Activated T-cell treated with anti-CD3 and anti-CD28 coated beads, Interleukin-2, amount 50 U/mL, for 48 hours (primary cell): Measurements from ENCODE around the gene GAREM2.

ENCODE experiments used
- DNase-seq, 2 experiments: peaks; one replicate each; pipeline ENCODE4 v3.0.0-alpha.2; 2020

Gene GAREM2

DNA sequence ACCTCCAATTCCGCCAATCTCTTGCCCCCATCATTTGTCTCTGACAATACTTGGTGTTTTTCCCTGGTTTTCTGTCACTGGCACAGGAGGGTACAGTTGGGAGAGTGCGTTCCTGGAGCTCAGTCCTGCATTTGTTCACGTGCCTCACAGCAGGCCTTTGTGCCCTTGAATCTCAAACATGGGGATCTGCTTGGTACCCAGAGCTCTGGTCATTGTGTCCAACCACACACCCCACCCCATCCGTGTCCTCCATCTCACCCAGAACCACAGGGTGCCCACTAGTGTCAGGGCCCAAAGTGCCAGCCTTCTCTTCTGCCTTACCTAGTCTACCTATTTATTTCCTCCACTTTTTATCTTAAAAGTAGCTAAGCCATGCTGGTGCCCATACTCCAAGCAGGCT, 16.2 kb downstream of the GAREM2 start:
- no peak for DNase-seq

- no peak for DNase-seq
These were observed 16.9 kb downstream of the GAREM2 start for GRCh38 chr2:26189751-26190150.

DNA sequence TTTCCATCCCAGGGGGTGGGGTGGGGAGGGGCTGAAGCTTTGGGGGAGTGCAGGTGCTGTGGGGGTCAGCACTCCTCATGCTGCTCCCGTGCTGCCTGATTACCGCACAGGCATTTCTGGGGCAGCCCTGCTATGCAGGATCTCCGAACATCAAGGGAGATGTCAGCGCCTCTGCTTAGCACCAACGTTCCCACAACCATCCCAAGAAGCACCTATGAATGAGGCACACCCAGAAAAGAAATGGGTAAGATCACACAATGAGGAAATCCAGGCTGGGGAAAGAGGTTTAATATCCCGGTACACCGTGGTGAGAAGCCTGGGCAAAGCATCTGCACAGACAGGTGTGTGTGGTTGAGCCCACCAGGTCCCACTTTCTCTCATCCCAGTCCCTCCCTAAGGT, 17.5 kb downstream of the GAREM2 start:
- DNase-seq = no peak

GRCh38 chr2:26191316-26192159, 18.6 kb downstream of the GAREM2 start:
- no peak for DNase-seq

DNA sequence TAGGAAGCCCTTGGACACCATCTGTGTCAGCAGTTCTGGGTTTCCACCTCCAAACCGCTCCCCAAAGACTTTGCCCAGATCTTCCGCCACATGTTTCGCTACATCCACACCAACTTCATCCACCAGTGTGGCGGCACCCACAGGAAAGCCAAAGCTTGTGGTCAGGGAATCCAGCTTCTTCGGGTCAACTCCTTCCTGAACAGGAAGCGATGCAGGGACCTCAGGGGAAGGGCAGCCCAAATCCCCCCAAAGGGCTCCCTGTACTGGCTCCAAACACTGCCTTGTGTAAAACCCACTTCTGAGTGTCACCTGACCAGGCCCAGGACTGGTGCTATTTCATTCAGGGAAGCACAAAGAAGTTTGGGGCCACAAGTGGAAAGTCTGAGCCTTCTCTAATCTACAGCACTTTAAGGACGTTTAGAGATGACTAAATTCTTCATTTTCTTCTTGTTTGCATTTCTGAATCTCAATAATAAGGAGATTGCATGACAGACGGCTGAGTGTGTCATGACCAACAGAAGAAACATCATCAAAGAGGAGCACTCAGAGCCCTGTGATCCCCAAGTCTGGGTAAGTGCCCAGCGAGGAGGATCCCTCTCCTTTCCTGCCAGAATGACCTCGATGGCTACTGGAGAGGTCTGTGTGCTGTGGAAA, 20.8 kb downstream of the GAREM2 start:
- no peak for DNase-seq

DNA sequence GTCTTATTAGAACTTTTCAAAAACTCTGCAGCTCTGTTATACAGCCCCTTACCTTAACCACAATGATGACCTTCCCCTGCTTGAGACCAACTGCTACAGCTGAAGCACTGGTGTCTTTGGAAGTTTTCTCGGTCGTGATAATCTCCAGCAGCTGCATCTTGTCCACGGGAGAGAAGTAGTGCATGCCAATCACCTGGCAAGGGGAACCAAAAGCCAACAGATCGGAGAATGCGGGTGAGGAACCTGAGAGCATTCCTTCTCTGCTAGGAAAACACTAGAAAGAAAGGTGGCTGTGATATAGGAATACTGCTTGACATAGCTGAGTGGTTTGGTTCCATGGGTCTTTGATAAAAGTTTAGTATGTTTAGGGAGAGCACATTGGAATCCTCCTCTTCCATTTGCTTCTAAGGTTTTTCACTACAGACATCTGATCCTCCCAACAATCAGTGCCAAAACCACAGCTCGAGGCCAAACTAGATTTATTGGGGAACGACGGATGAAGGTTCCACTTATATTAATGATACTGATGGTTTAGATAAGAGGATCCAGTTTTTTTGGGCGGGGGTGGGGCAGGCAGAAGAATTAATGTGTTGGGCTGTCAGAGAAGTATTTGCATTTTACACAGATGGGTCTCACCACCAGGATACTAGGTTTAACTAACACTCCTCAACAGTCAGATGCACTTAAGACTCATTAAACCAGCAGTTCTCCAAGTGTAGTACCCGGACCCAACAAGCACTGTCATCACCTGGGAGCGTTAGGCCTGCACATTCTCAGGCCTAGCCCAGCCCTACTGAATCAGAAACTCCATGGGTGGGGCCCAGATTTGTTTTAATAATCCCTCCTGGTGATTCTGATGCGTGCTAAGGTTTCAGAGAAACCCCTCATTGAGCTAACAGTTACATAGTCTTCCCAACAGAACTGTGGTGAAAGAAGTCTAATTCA, 22.4 kb downstream of the GAREM2 start:
- DNase-seq = no peak

DNA sequence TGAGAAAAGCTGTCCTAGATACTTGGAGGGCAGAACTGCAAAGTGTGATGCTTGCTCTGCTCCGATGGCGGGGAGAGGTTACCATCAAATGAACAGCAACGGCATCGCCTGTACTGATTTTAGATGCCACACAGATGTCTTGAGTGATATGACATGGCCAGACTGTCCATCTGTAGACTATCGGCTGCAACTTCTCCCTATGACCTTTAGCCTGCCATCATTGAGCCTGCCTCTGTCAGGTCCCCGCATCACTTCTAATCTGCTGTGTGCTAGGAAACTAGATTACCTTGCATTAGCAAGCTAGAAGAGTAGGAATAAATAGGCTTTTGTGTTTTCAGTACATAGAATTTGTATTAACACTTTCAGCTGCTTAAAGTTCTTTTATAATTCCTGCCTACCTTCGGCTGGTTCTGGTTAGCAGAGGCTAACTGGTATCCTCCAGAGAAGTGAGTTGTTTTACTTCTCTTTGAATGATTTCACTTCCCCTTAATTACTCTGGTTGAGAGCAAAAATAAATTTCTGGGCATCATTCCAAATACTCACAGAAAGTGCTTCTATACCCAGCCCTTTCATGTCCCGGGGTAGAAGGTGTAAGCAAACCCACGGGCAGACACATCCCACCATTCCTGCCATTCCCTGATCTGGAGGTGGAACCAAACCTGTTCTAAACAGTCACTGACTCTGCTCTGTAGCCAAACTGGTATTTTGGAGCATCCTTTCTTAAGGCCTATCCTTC, 24.0 kb downstream of the GAREM2 start:
- no peak for DNase-seq

DNA sequence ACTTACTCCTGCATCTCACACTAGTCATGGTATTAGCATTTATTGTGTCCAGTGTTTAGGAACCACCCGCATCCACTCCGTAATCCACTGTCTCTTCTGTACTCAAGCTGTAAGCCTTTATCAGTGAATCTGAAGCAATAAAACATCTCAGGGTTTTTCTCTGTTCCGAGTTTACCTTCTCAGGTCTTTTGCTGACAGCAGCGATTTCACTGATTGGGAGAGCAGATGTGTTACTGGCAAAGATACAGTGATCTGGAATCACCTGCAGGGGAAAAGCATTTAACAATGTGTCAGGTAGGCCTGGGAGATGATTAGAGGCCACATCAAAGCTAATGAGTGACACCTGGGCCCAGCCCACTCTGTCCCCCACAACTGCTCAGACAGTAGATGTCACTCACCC, 24.6 kb downstream of the GAREM2 start:
- no peak for DNase-seq

- no peak for DNase-seq
These were observed 30.1 kb downstream of the GAREM2 start for GRCh38 chr2:26202981-26203490.

DNA sequence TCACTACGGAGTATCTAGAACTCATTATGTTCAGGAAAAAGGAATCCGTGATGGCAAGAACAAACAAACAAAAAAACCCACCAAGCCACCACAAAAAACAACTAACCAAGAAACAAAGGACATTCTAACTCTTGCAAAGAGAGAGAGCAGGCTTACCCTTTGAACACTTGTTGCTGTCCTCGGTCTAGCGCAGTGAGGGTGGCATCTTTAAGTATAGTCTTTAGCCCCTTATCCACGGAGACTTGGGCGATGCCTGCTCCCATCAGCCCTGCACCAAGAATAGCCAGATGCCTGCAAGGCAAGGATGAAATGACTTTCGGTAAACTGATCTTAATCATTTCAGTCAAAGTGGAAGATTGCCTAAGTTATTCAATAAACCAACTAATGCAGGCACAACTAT, 31.0 kb downstream of the GAREM2 start:
- no peak for DNase-seq

DNA sequence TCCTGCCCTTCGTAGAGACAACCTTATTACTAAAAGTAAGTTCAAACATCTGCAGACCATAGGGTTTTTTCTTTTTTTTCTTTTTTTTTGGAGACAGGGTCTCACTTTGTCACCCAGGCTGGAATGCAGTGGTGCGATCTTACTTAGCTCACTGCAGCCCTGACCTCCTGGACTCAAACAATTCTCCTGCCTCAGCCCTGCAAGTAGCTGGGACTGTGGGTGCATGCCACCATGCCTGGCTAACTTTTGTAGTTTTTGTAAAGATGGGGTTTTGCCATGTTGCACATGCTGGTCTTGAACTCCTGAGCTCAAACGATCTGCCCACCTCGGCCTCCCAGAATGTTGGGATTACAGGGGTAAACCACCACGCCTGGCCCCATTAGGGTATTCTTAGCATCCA, 39.1 kb downstream of the GAREM2 start:
- DNase-seq = no peak

DNA sequence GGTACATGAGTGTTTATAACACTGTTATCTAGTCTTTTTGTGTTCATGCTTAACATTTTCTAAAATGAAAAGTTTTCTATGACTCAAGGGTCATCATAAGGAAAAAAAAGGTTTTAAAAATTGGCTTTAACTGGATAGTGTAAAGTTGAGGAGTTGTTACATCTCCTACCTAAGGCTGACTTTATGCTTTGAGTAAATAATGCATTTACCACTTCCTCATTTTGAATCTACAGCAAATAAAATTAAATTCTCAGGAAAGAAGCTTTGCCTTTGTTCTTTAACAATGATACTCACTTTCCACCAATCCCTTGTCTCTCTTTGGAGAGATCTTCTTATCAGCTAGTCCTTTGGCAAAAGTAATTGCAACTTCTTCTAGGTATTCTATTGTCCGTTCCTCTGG, 41.9 kb downstream of the GAREM2 start:
- DNase-seq = no peak

DNA sequence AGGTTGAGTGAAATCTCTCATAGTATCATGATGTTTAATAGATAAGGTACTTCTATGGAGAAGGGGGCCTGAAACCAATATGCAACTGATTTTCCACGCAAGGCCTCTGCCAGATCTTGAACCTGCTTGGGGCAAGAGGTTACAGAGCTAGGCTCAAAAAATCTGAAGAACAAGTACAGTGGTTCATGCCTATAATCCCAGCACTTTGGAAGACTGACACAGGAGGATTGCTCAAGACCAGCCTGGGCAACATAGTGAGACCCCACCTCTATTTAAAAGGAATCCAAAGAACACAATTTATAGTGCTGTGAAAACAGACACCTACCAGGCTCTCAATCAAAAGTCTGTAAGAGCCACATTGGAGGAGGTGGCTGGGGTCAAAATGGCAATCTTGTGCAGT, 42.9 kb downstream of the GAREM2 start:
- no peak for DNase-seq

DNA sequence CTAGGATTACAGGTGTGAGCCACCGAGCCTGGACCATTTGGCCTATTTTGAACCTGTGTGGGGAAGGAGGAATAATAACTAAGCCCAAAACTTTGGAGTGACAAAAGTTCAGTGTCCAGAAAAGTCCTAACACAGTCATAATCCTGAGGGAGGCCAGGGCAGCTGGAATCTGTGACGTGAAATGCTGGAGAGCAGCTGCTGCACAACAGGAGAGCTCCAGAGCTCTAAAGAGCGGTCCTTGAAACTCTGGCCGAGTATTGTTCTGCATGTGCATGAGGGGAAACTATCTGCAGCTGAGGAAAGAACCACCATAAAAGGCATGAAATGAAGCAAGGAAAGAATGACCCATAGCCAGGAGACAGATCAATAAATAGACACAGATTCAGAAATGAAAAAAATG, 43.7 kb downstream of the GAREM2 start:
- no peak for DNase-seq

DNA sequence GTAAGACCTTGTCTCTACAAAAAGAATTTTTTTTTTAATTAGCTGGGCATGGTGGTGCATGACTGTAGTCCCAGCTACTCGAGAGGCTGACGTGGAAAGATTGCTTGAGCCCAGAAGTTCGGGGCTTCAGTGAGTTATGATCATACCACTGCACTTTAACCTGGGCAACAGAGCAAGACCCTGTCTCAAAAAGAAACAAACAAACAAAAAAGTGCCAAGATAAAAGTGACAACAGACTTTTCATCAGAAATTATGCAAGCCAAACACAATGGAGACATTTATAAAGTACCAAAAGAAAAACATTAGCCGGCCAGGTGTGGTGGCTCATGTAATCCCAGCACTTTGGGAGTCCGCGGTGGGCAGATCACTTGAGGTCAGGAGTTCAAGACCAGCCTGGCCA, 44.8 kb downstream of the GAREM2 start:
- DNase-seq = no peak

GRCh38 chr2:26223018-26223417, 50.1 kb downstream of the GAREM2 start:
- no peak for DNase-seq

DNA sequence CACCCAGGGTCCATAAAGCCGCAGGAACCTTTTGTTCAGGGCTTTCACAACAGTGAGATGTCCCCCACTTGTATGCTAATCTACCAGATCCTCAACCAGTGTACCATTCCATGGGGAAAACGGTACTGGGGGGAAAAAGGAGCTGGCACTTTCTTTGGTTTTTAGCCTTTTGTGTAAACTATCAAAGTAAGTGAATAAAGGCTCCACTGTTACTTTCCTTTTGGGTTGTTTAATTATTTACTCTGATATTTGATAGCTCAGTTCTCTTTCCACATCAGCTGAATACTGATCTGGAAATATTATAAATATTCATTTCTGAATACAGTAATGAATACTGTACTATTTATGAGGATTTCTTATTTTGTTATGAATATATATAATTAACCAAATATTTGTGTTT, 51.2 kb downstream of the GAREM2 start:
- DNase-seq = no peak

GRCh38 chr2:26229595-26229994, 56.7 kb downstream of the GAREM2 start:
- no peak for DNase-seq

GRCh38 chr2:26230806-26231205, 57.9 kb downstream of the GAREM2 start:
- DNase-seq = no peak

GRCh38 chr2:26235089-26235488, 62.2 kb downstream of the GAREM2 start:
- DNase-seq = no peak

GRCh38 chr2:26237868-26238267, 65.0 kb downstream of the GAREM2 start:
- DNase-seq = no peak

DNA sequence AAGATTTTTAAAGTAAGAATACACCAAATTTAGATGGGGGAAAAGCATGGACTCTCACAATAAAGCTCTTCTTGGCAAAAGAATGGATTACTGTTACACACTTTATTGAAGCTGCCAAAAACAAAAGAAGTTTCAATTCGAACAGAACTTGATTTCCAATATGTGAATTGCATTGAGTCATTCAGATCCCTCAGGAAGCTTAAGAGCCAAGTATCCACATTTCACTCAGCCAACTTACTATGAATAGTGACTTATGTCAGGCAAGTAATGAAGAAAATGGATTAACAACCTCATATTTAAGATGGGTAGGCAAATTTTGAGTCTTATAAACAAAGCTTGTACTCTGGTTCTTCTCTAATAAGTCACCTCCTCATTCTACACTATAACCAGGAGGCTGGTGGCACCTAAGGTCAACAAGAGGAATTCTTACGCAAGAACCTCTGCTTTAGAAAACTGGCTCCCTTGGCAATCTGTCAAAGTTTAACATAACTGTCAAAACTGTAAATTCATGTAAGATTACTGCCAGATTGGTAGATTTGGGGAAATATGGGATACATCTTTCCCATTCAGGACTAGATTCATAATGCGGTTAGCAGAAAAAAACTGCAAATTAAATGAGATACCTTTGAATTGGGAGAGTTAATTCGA, 65.5 kb downstream of the GAREM2 start:
- DNase-seq = no peak
